Colonic mucosa (tissue), 4 donors: ENCODE data around the gene AMACR. TPM values are rescaled to one million over a fixed set of nuclear protein-coding genes. Genes with fewer than 3 reads are reported as not detected.
"Not testable (repeated sequence)": the region's sequence is repeated elsewhere in the genome, so short reads cannot be mapped to it uniquely, and the experiment has no call there.

Source experiments
- DNase-seq: peaks from one replicate; pipeline ENCODE4 v3.0.0-alpha.2; 2020
- H3K27ac ChIP-seq: fragments of 200-600 bp; one replicate; pipeline ENCODE4 v1.8.0; 2021
- H3K27me3 ChIP-seq: fragments of 200-600 bp; one replicate; pipeline ENCODE4 v1.8.0; 2021
- H3K36me3 ChIP-seq: fragments of 200-600 bp; one replicate; pipeline ENCODE4 v1.8.0; 2021
- H3K4me1 ChIP-seq: fragments of 200-600 bp; one replicate; pipeline ENCODE4 v1.8.0; 2021; ENCODE audit warnings: mild to moderate bottlenecking
- H3K4me3 ChIP-seq: fragments of 200-600 bp; one replicate; pipeline ENCODE4 v1.8.0; 2021
- H3K9ac ChIP-seq, 2 donors: one replicate each; pipeline ENCODE4 v1.7.0; 2013; ENCODE audit warnings: control low read depth in 2 of 2, low read depth in 2 of 2, low read length in 2 of 2
- H3K9me3 ChIP-seq: fragments of 200-600 bp; one replicate; pipeline ENCODE4 v1.8.0; 2021
- CTCF ChIP-seq: fragments of 200-600 bp; IDR thresholded peaks from one replicate; pipeline ENCODE4 v1.8.0; 2022; ENCODE audit warnings: antibody characterized with exemption, mild to moderate bottlenecking
- intact Hi-C: fragments of 100-400 bp; cut with DNase I; formaldehyde crosslinking; loops from one replicate; pipeline ENCODE4 v1.14.1; 2022
- total RNA-seq, 2 donors: library from RNA; stranded (reverse); fragmentation: NEBNext Ultra II Directional in 1 of 2; extraction: Animal tissue kit (Norgen Biotek cat#: 25700) in 1 of 2; gene quantifications; one replicate each; pipeline ENCODE4 v1.2.1, GENCODE V29; 2021
- donor health status: healthy.
- donor health status: DM: no; HTN: no; CAD: no.
- donor health status: DM: no; HTN: no; CAD: no.

The AMACR gene
- total RNA-seq, 2 donors from 2014 or later = 50.3 to 67.9 TPM

- H3K9ac ChIP-seq = no peak overlapping the region
- DNase-seq = no peak
- intact Hi-C loops = no loop called here
- H3K4me3 ChIP-seq = no peak overlapping the region
- H3K9me3 ChIP-seq = no peaks in the 10 kb centered on the region
- no peaks in the 10 kb centered on the region for H3K4me1 ChIP-seq
- H3K27ac ChIP-seq = no peak overlapping the region
- no peak for TF ChIP-seq CTCF
- H3K36me3 ChIP-seq = no peaks in the 10 kb centered on the region
- no peaks in the 10 kb centered on the region for H3K27me3 ChIP-seq
Measured at GRCh38 chr5:34035756-34036155, 27.9 kb upstream of the AMACR start.

GRCh38 chr5:34034534-34035327, 26.9 kb upstream of the AMACR start:
- no peak for DNase-seq
- no peaks in the 10 kb centered on the region for H3K36me3 ChIP-seq
- H3K4me1 ChIP-seq = no peaks in the 10 kb centered on the region
- no peaks in the 10 kb centered on the region for H3K27me3 ChIP-seq
- H3K4me3 ChIP-seq = no peak overlapping the region
- no peak overlapping the region for H3K9ac ChIP-seq
- intact Hi-C loops = no loop called here
- H3K9me3 ChIP-seq = no peaks in the 10 kb centered on the region
- TF ChIP-seq CTCF = no peak
- H3K27ac ChIP-seq = no peak overlapping the region

GRCh38 chr5:34031966-34032365, 24.1 kb upstream of the AMACR start:
- no peak overlapping the region for H3K27ac ChIP-seq
- H3K4me3 ChIP-seq = no peak overlapping the region
- H3K36me3 ChIP-seq = no peaks in the 10 kb centered on the region
- H3K4me1 ChIP-seq = no peaks in the 10 kb centered on the region
- H3K27me3 ChIP-seq = no peaks in the 10 kb centered on the region
- no peak for DNase-seq
- no peak for TF ChIP-seq CTCF
- H3K9ac ChIP-seq = no peak overlapping the region
- intact Hi-C loops = no loop called here
- H3K9me3 ChIP-seq = no peaks in the 10 kb centered on the region

- Histone ChIP-seq H3K4me1 (no peaks in the 10 kb centered on the region), H3K36me3 (no peaks in the 10 kb centered on the region), H3K9ac (no peak overlapping the region), H3K27me3 (no peaks in the 10 kb centered on the region), H3K27ac (no peak overlapping the region), H3K4me3 (no peak overlapping the region), H3K9me3 (no peaks in the 10 kb centered on the region)
- intact Hi-C loops = no loop called here
- no peak for TF ChIP-seq CTCF
- no peak for DNase-seq
Measured at GRCh38 chr5:34031117-34031516, 23.3 kb upstream of the AMACR start.

GRCh38 chr5:34030585-34030984, 22.7 kb upstream of the AMACR start:
- not testable (repeated sequence) for DNase-seq, H3K9me3 ChIP-seq

GRCh38 chr5:34030048-34030447, 22.2 kb upstream of the AMACR start:
- Histone ChIP-seq H3K36me3 (no peaks in the 10 kb centered on the region), H3K9ac (no peak overlapping the region), H3K9me3 (no peaks in the 10 kb centered on the region), H3K4me1 (no peaks in the 10 kb centered on the region), H3K27ac (no peak overlapping the region), H3K27me3 (no peaks in the 10 kb centered on the region), H3K4me3 (no peak overlapping the region)
- DNase-seq = no peak
- no peak for TF ChIP-seq CTCF
- intact Hi-C loops = no loop called here

More at GRCh38 chr5:34030585-34030984, 22.7 kb upstream of the AMACR start:
- H3K36me3 ChIP-seq, H3K9ac ChIP-seq, H3K4me3 ChIP-seq, H3K27ac ChIP-seq, intact Hi-C loops, H3K4me1 ChIP-seq, H3K27me3 ChIP-seq: not testable (repeated sequence)
